Heart left ventricle (tissue), 16 donors: ENCODE measurements around the gene AGO4. TPM values are rescaled to one million over a fixed set of nuclear protein-coding genes. Genes with fewer than 3 reads are reported as not detected.

ENCODE experiments used
- ATAC-seq, 4 donors: fragments of 200-7000 bp; cut with Tn5 transposase; one replicate each; pipeline ENCODE4 v1.9.1; 2020 to 2022; ENCODE audit warnings: moderate library complexity in 4 of 4, mild to moderate bottlenecking in 3 of 4, moderate number of reproducible peaks in 1 of 4
- DNase-seq, 5 donors: peaks; one replicate each; pipeline ENCODE4 v3.0.0-alpha.2; 2020
- H3K27ac ChIP-seq, 12 donors: fragments of 200-600 bp; sonication (generic) in 4 of 12; one replicate each; pipeline versions ENCODE4 v1.5.0 to v1.8.0; 2016 to 2022; ENCODE audit warnings: mild to moderate bottlenecking in 2 of 12
- H3K27me3 ChIP-seq, 9 donors: fragments of 200-600 bp; sonication (generic) in 2 of 9; one replicate each; pipeline versions ENCODE4 v1.5.1 to v1.8.0; 2016 to 2022; ENCODE audit warnings: mild to moderate bottlenecking in 3 of 9
- H3K36me3 ChIP-seq, 9 donors: fragments of 200-600 bp; sonication (generic) in 2 of 9; one replicate each; pipeline versions ENCODE4 v1.5.0 to v1.8.0; 2018 to 2022; ENCODE audit warnings: mild to moderate bottlenecking in 2 of 9
- H3K4me1 ChIP-seq, 12 donors: fragments of 200-600 bp; sonication (generic) in 4 of 12; one replicate each; pipeline versions ENCODE4 v1.5.0 to v1.8.0; 2016 to 2022; ENCODE audit warnings: mild to moderate bottlenecking in 3 of 12
- H3K4me3 ChIP-seq, 12 donors: fragments of 200-600 bp; sonication (generic) in 4 of 12; one replicate each; pipeline versions ENCODE4 v1.5.0 to v1.8.0; 2017 to 2022; ENCODE audit warnings: mild to moderate bottlenecking in 9 of 12, moderate library complexity in 4 of 12
- H3K9me3 ChIP-seq, 12 donors: fragments of 200-600 bp; sonication (generic) in 4 of 12; one replicate each; pipeline versions ENCODE4 v1.5.0 to v1.8.0; 2016 to 2022; ENCODE audit warnings: mild to moderate bottlenecking in 1 of 12
- CTCF ChIP-seq, 12 donors: fragments of 200-600 bp; sonication (generic) in 4 of 12; IDR thresholded peaks; one replicate each; pipeline versions ENCODE4 v1.5.0 to v1.8.0; 2018 to 2022; ENCODE audit warnings: antibody characterized with exemption in 12 of 12, mild to moderate bottlenecking in 5 of 12
- POLR2A ChIP-seq, 2 donors: fragments of 450-650 bp; IDR thresholded peaks; one replicate each; pipeline ENCODE4 v1.6.1; 2017; ENCODE audit warnings: antibody characterized with exemption in 2 of 2, mild to moderate bottlenecking in 2 of 2, moderate library complexity in 2 of 2
- WGBS, 4 donors: extraction: QIAGEN DNeasy Blood & Tissue Kit in 2 of 4; methylation state at CpG; one replicate each; pipeline versions ENCODE4 v1.1.5 to v1.1.7; 2013 to 2018; 5-methylcytosine and 5-hydroxymethylcytosine counted together
- intact Hi-C, 10 donors: fragments of 100-400 bp; cut with DNase I; formaldehyde crosslinking; loops; one replicate each; pipeline versions ENCODE4 v1.11.1 to v1.14.2; 2022
- polyA plus RNA-seq, 2 donors: library from polyadenylated mRNA; stranded (reverse); fragments of 200-250 nt; gene quantifications; one replicate each; pipeline ENCODE4 v1.2.3, GENCODE V29; 2013
- total RNA-seq, 9 donors: library from RNA; depleted of rRNA in 2 of 9; stranded (reverse); fragments of >200 nt in 2 of 9; fragmentation: NEBNext Ultra II Directional in 3 of 9; extraction: Animal tissue kit (Norgen Biotek cat#: 25700) in 3 of 9; gene quantifications; one replicate each; pipeline versions ENCODE4 v1.1.0 to v1.2.4, GENCODE V29; 2016 to 2023
- donor health status: ischemic (EF 13 %, LVEDD 7.1; RV severe dilation, severe dysfunction).
- donor health status: healthy with polysubstance abuse.
- donor health status: DM: no; HTN: yes; CAD: no.
- donor health status: DM: no; HTN: no; CAD: no.
- donor health status: ischemic (EF 25% LVEDD 6.9; RV normal size, moderate dysfunction).
- donor health status: ischemic (EF 25% LVEDD 5.7; RV mildly dilated, moderate dysfunction).
- donor health status: healthy.
- donor health status: DM: yes; HTN: yes; CAD: no.
- donor health status: ischemic (EF 35%, LVEDD 5.7; RV mildly dilated, moderate dysfunction).
- donor health status: nonischemic (EF 11% LVEDD 7.7; RV severe dilation, severe dysfunction).
- donor health status: DM: yes; HTN: yes; CAD: no.
- donor health status: PGD.
- donor health status: ischemic (EF 29% LVEDD 5.4; RV normal size, mild dysfunction).
- donor health status: nonischemic (EF 23%, LVEDD 6.1; RV moderate dilation, normal function).

Gene AGO4
- total and polyA plus RNA-seq, 11 donors, result 6.2 to 24.8 (median 15.7) TPM

GRCh38 chr1:35876988-35877387 is 69.2 kb downstream of the AGO4 start:
- 30 to 36% (median 32%) methylated on average over 5 of the region's 5 CpGs for WGBS, 4 donors
- Histone ChIP-seq H3K36me3 (no peaks in the 10 kb centered on the region), H3K27me3 (no peaks in the 10 kb centered on the region), H3K27ac (no peak overlapping the region), H3K4me1 (no peaks in the 10 kb centered on the region), H3K4me3 (no peak overlapping the region), H3K9me3 (no peaks in the 10 kb centered on the region)
- peak in 1 of 4 donors; percentile 51 for ATAC-seq
- no peak for DNase-seq
- TF ChIP-seq POLR2A (IDR thresholded peaks at IDR 0.05) (no peak), CTCF (IDR thresholded peaks at IDR 0.05) (no peak)
- intact Hi-C loops, result no loop called here

- Histone ChIP-seq H3K27ac (no peak overlapping the region), H3K36me3 (no peaks in the 10 kb centered on the region), H3K27me3 (no peaks in the 10 kb centered on the region), H3K9me3 (no peaks in the 10 kb centered on the region), H3K4me1 (peaks cover 0 to 33% (median 20%) of the 10 kb centered on the region in 12 donors), H3K4me3 (no peak overlapping the region)
- ATAC-seq, result no peak
- intact Hi-C loops, result loop anchor here in 1 of 10 donors (5.0 to 10.0 kb wide), 2 partner anchors 50 to 203 kb away; partner anchors contain the start of genes ADPRS, AGO3 and TEKT2
- 39 to 50% (median 43%) methylated on average over 4 of the region's 4 CpGs for WGBS, 4 donors
- DNase-seq, result no peak
- TF ChIP-seq CTCF (IDR thresholded peaks at IDR 0.05), result no peak
- no peak for TF ChIP-seq POLR2A (IDR thresholded peaks at IDR 0.05)
Measured at GRCh38 chr1:35881850-35882273, 74.0 kb downstream of the AGO4 start.

GRCh38 chr1:35882586-35882944 is 74.7 kb downstream of the AGO4 start:
- Histone ChIP-seq H3K36me3 (no peaks in the 10 kb centered on the region), H3K9me3 (no peaks in the 10 kb centered on the region), H3K4me3 (peak overlapping the region in 11 of 12 donors; percentile 56 to 100 (median 88)), H3K27me3 (no peaks in the 10 kb centered on the region), H3K27ac (peak overlapping the region in 5 of 12 donors; percentile 8 to 90 (median 84)), H3K4me1 (peaks cover 0 to 40% (median 20%) of the 10 kb centered on the region in 12 donors)
- WGBS, 4 donors, result 48 to 53% (median 50%) methylated on average over 16 of the region's 16 CpGs
- TF ChIP-seq POLR2A (IDR thresholded peaks at IDR 0.05), result no peak
- no peak for TF ChIP-seq CTCF (IDR thresholded peaks at IDR 0.05)
- ATAC-seq, result no peak
- intact Hi-C loops, result loop anchor here in 1 of 10 donors (5.0 to 10.0 kb wide), 2 partner anchors 50 to 202 kb away; partner anchors contain the start of genes ADPRS, AGO3 and TEKT2
- no peak for DNase-seq

GRCh38 chr1:35882945-35883634 is 75.3 kb downstream of the AGO4 start, which contains the start of gene AGO1:
TSS of gene AGO1 (plus strand) at chr1:35883209. CDS start at chr1:35883422, 213 bp downstream.
- Histone ChIP-seq H3K9me3 (no peaks in the 10 kb centered on the region), H3K4me1 (peaks cover 0 to 44% (median 20%) of the 10 kb centered on the region in 12 donors), H3K27me3 (no peaks in the 10 kb centered on the region), H3K27ac (peak within 1 kb of the TSS in 11 of 12 donors; percentile 68 to 90 (median 82)), H3K36me3 (peaks cover 0 to under 1% (median 0%) of the 10 kb centered on the region in 9 donors), H3K4me3 (peak within 1 kb of the TSS; percentile 56 to 100 (median 88))
- intact Hi-C loops, result loop anchor here in 2 of 10 donors (1.0 to 10.0 kb wide), 3 partner anchors 48 to 202 kb away; partner anchors contain the start of genes AGO3 (in 2 of the 2), ADPRS (in 1 of the 2) and TEKT2 (in 1 of the 2)
- 1 to 6% (median 2%) methylated on average over 15 to 58 of the region's 58 CpGs for WGBS, 4 donors
- DNase-seq (peak; percentile 95 to 98 (median 96)), ATAC-seq (peak; percentile 92 to 98 (median 98))
- TF ChIP-seq CTCF (IDR thresholded peaks at IDR 0.05) (peak; percentile 93 to 100 (median 98)), POLR2A (IDR thresholded peaks at IDR 0.05) (peak; percentile 53 to 92)
